ENCODE measurements around the gene OR9A2. TPM values are rescaled to one million over a fixed set of nuclear protein-coding genes. Genes with fewer than 3 reads are reported as not detected.

Gene OR9A2
- total RNA-seq, 1 experiment from 2014 or later: not detected

DNA sequence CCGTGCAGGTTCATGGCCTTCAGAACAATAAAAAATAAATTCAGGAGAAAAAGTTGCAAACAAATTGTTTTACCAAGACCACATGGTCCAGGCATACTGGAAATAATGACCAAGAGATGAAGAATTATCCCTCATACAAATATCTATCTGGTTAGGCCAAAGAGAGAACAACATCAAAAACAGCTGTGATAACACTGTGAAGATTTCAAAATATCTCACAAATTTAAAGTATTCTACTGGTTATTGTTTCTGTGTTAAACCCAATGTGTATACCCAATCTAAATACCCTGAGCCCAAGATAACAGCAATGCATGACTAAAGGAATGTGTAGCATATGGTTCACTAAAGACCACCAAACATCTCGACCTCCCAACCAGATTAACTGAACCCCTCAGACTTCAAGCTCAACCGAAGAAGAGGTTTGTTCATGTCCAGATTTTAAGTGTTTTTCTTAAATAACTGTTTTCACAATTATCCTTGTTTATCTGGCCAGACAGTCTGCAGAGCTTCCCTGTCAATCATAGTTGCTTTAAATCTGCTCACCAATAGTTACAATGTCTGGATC, 10.9 kb downstream of the OR9A2 start:
- RAD21 ChIA-PET (ENCODE audit: low non-redundant PET in 1 of 2, low total read pairs in 2 of 2, uncharacterized antibody in 2 of 2, unreplicated experiment in 2 of 2): no interaction called here
- intact Hi-C loops (cut with micrococcal nuclease): no loop called here
- no peaks in the 10 kb centered on the region for H3K9me3 ChIP-seq (ENCODE audit: control insufficient read depth in 1 of 2, insufficient read depth in 1 of 2, low read depth in 1 of 2, low read length in 2 of 2)
- DNase-seq (ENCODE audit: low read depth, low spot score) (no peak), ATAC-seq (no peak)
- no peak overlapping the region for H3K4me2 ChIP-seq (ENCODE audit: low read length)
- H3K4me1 ChIP-seq (ENCODE audit: control insufficient read depth in 1 of 2, insufficient read depth in 2 of 2, low read length in 2 of 2): peaks cover 0 to 6% of the 10 kb centered on the region in 2 experiments; a peak in 1 of 4 replicates
- no peak overlapping the region for H3K9ac ChIP-seq (ENCODE audit: low read length)
- H3K27me3 ChIP-seq (ENCODE audit: insufficient read depth, low read length): no peaks in the 10 kb centered on the region
- H3K9me2 ChIP-seq (ENCODE audit: insufficient read depth): no peaks in the 10 kb centered on the region
- POLR2A ChIA-PET: no interaction called here
- no TSS peak for BruUV-seq (replicated peaks)
- TF ChIP-seq ZFX (IDR thresholded peaks at IDR 0.05): no peak
- TF ChIP-seq SRF (IDR thresholded peaks at IDR 0.05; ENCODE audit: low read depth): no peak
- TF ChIP-seq RAD21 (IDR thresholded peaks at IDR 0.05; ENCODE audit: low read depth): no peak
- TF ChIP-seq, protein P1, sequence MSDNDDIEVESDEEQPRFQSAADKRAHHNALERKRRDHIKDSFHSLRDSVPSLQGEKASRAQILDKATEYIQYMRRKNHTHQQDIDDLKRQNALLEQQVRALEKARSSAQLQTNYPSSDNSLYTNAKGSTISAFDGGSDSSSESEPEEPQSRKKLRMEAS (IDR thresholded peaks at IDR 0.05): no peak
- no peak for TF ChIP-seq ELF1 (IDR thresholded peaks at IDR 0.05; ENCODE audit: borderline replicate concordance, low read depth)
- TF ChIP-seq SIN3A (IDR thresholded peaks at IDR 0.05; ENCODE audit: low read depth): no peak
- TF ChIP-seq POLR2AphosphoS5 (IDR thresholded peaks at IDR 0.05; ENCODE audit: low read depth, low read length): no peak
- TF ChIP-seq, protein P2, sequence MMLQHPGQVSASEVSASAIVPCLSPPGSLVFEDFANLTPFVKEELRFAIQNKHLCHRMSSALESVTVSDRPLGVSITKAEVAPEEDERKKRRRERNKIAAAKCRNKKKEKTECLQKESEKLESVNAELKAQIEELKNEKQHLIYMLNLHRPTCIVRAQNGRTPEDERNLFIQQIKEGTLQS (IDR thresholded peaks at IDR 0.05): no peak
- no peak for TF ChIP-seq CEBPB (IDR thresholded peaks at IDR 0.05; ENCODE audit: low read depth)
- no peak for TF ChIP-seq JUND (IDR thresholded peaks at IDR 0.05)
- no peak for TF ChIP-seq EGR1 (IDR thresholded peaks at IDR 0.05; ENCODE audit: low read depth)
- TF ChIP-seq, protein P3, sequence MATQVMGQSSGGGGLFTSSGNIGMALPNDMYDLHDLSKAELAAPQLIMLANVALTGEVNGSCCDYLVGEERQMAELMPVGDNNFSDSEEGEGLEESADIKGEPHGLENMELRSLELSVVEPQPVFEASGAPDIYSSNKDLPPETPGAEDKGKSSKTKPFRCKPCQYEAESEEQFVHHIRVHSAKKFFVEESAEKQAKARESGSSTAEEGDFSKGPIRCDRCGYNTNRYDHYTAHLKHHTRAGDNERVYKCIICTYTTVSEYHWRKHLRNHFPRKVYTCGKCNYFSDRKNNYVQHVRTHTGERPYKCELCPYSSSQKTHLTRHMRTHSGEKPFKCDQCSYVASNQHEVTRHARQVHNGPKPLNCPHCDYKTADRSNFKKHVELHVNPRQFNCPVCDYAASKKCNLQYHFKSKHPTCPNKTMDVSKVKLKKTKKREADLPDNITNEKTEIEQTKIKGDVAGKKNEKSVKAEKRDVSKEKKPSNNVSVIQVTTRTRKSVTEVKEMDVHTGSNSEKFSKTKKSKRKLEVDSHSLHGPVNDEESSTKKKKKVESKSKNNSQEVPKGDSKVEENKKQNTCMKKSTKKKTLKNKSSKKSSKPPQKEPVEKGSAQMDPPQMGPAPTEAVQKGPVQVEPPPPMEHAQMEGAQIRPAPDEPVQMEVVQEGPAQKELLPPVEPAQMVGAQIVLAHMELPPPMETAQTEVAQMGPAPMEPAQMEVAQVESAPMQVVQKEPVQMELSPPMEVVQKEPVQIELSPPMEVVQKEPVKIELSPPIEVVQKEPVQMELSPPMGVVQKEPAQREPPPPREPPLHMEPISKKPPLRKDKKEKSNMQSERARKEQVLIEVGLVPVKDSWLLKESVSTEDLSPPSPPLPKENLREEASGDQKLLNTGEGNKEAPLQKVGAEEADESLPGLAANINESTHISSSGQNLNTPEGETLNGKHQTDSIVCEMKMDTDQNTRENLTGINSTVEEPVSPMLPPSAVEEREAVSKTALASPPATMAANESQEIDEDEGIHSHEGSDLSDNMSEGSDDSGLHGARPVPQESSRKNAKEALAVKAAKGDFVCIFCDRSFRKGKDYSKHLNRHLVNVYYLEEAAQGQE (IDR thresholded peaks at IDR 0.05; ENCODE audit: low read depth): no peak
- TF ChIP-seq, protein P4, sequence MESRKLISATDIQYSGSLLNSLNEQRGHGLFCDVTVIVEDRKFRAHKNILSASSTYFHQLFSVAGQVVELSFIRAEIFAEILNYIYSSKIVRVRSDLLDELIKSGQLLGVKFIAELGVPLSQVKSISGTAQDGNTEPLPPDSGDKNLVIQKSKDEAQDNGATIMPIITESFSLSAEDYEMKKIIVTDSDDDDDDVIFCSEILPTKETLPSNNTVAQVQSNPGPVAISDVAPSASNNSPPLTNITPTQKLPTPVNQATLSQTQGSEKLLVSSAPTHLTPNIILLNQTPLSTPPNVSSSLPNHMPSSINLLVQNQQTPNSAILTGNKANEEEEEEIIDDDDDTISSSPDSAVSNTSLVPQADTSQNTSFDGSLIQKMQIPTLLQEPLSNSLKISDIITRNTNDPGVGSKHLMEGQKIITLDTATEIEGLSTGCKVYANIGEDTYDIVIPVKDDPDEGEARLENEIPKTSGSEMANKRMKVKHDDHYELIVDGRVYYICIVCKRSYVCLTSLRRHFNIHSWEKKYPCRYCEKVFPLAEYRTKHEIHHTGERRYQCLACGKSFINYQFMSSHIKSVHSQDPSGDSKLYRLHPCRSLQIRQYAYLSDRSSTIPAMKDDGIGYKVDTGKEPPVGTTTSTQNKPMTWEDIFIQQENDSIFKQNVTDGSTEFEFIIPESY (IDR thresholded peaks at IDR 0.05; ENCODE audit: extremely low read depth, insufficient replicate concordance, low read length): no peak
- TF ChIP-seq, protein P5, sequence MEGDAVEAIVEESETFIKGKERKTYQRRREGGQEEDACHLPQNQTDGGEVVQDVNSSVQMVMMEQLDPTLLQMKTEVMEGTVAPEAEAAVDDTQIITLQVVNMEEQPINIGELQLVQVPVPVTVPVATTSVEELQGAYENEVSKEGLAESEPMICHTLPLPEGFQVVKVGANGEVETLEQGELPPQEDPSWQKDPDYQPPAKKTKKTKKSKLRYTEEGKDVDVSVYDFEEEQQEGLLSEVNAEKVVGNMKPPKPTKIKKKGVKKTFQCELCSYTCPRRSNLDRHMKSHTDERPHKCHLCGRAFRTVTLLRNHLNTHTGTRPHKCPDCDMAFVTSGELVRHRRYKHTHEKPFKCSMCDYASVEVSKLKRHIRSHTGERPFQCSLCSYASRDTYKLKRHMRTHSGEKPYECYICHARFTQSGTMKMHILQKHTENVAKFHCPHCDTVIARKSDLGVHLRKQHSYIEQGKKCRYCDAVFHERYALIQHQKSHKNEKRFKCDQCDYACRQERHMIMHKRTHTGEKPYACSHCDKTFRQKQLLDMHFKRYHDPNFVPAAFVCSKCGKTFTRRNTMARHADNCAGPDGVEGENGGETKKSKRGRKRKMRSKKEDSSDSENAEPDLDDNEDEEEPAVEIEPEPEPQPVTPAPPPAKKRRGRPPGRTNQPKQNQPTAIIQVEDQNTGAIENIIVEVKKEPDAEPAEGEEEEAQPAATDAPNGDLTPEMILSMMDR (IDR thresholded peaks at IDR 0.05 in 2 of 3, conservative IDR thresholded peaks at IDR 0.05 in 1 of 3; ENCODE audit: borderline replicate concordance in 1 of 3, insufficient read depth in 1 of 3, low read depth in 2 of 3, low read length in 2 of 3): no peak
- no peak for TF ChIP-seq POLR2A (IDR thresholded peaks at IDR 0.05; ENCODE audit: borderline replicate concordance, extremely low read depth, insufficient read depth, insufficient read length)
- no peak for TF ChIP-seq YY1 (IDR thresholded peaks at IDR 0.05; ENCODE audit: extremely low read depth, insufficient replicate concordance, low read depth, low read length)
- TF ChIP-seq EZH2 (IDR thresholded peaks at IDR 0.05): no peak
- TF ChIP-seq ZNF274 (IDR thresholded peaks at IDR 0.05; ENCODE audit: low read depth, low read length): no peak
- TF ChIP-seq SP1 (IDR thresholded peaks at IDR 0.05; ENCODE audit: low read depth): no peak
- H3K4me3 ChIP-seq (replicated peaks in 1 of 2; ENCODE audit: low read depth in 1 of 2, low read length in 2 of 2): no peak overlapping the region
- H2AFZ ChIP-seq (ENCODE audit: low read depth, low read length, poor library complexity, severe bottlenecking): no peak overlapping the region
- H3K36me3 ChIP-seq (ENCODE audit: control insufficient read depth in 1 of 2, insufficient read depth in 2 of 2, low read length in 2 of 2): no peaks in the 10 kb centered on the region
- no peaks in the 10 kb centered on the region for H4K20me1 ChIP-seq (ENCODE audit: insufficient read depth)
- H3K79me2 ChIP-seq (ENCODE audit: insufficient read depth, low read length): no peaks in the 10 kb centered on the region
- H3K27ac ChIP-seq (ENCODE audit: low read depth, low read length): no peak overlapping the region
- CTCF ChIA-PET: interaction anchor here (1.5 to 18.9 kb wide), 2 partner anchors 9 to 200 kb away, joined by 3 to 331 read pairs; no protein-coding TSS in a partner anchor
